GM06990 (cell line): Measurements from ENCODE around the gene SEZ6.

ENCODE experiments used
- DNase-seq: peaks from one replicate; pipeline ENCODE4 v3.0.0-alpha.2; 2011; ENCODE audit not compliant: insufficient read length; ENCODE audit errors: extremely low read depth
- H3K27me3 ChIP-seq: replicated peaks from 2 replicates; pipeline ENCODE4 v1.6.0; 2011; ENCODE audit warnings: low read length; ENCODE audit not compliant: control insufficient read depth, insufficient read depth
- H3K36me3 ChIP-seq: 2 replicates; pipeline ENCODE4 v1.5.1; 2011; ENCODE audit warnings: low read length; ENCODE audit not compliant: control insufficient read depth, insufficient read depth
- H3K4me3 ChIP-seq: replicated peaks from 2 replicates; pipeline ENCODE4 v1.5.1; 2011; ENCODE audit warnings: low read depth, mild to moderate bottlenecking, control low read depth, low read length
- TF ChIP-seq, protein P1 (sequence below): IDR thresholded peaks from 2 replicates; pipeline ENCODE4 v1.5.1; 2011; ENCODE audit warnings: low read length, control low read depth, mild to moderate bottlenecking, inconsistent platforms; ENCODE audit not compliant: insufficient read depth, poor library complexity, severe bottlenecking

SEZ6 gene

DNA sequence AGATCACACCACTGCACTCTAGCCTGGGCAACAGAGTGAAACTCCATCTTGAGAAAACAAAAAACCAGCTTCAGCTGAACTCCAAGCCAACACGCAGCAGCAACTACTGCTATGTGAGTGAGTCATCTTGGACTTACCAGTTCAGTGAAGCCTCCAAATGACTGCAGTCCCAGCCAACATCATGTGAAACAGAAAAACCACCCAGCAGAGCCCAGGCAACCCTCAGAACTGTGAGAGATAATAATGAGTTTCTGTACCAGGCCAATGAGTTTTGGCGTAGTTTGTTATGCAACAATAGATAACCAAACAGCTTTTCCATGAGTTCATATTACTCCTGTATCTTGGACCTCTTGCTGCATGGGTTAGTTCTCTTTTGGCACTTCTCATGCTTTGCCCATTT lies 77.8 kb downstream of the SEZ6 start:
- TF ChIP-seq, protein P1, sequence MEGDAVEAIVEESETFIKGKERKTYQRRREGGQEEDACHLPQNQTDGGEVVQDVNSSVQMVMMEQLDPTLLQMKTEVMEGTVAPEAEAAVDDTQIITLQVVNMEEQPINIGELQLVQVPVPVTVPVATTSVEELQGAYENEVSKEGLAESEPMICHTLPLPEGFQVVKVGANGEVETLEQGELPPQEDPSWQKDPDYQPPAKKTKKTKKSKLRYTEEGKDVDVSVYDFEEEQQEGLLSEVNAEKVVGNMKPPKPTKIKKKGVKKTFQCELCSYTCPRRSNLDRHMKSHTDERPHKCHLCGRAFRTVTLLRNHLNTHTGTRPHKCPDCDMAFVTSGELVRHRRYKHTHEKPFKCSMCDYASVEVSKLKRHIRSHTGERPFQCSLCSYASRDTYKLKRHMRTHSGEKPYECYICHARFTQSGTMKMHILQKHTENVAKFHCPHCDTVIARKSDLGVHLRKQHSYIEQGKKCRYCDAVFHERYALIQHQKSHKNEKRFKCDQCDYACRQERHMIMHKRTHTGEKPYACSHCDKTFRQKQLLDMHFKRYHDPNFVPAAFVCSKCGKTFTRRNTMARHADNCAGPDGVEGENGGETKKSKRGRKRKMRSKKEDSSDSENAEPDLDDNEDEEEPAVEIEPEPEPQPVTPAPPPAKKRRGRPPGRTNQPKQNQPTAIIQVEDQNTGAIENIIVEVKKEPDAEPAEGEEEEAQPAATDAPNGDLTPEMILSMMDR: no peak
- peaks cover 11% of the 10 kb centered on the region for H3K36me3 ChIP-seq
- peak; percentile 29 for DNase-seq
- no peak overlapping the region for H3K4me3 ChIP-seq
- no peaks in the 10 kb centered on the region for H3K27me3 ChIP-seq

DNA sequence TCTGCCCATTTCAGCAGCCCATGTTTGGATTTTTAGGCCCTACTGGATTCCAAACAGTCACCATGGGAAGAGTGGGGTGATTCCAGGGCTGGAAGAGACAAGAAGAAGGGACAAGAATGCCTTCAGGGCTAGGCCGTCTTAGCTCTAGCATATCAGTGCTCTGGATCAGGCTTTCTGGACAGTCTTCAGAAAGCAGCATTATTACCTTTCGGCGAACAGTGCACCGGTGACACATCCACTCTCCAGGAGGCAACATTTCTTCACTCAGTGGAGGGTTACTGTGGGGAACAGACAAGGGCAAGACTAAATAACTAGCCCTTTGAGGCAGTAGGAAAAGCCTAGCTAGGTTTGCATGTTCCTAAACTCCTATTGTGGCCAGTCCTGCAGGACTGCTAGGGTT lies 79.0 kb downstream of the SEZ6 start:
- H3K36me3 ChIP-seq: peaks cover 13% of the 10 kb centered on the region
- no peak overlapping the region for H3K4me3 ChIP-seq

DNA sequence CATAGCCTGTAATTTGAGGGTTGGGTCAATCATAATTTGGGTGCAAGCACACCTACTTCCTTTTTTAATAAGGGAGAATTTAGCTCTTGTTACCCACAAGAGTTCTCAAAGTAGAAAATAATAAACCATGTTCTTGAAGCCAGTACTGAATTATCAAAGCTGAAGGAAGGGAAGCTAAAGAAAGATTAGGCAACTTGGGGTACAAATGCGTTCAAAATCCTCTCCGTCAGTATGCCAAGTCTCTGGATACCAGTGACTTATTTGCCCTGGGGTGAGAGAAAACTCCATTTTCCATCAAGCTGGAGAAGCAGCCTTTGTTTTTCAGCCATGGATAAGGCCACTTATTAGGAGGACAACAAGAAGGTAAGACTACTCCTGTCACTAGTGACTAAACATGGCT lies 79.5 kb downstream of the SEZ6 start:
- H3K36me3 ChIP-seq: peaks cover 16% of the 10 kb centered on the region
- no peak for DNase-seq
- H3K4me3 ChIP-seq: no peak overlapping the region
- TF ChIP-seq, protein P1: no peak
- H3K27me3 ChIP-seq: no peaks in the 10 kb centered on the region

More for the DNA sequence above, 79.0 kb downstream of the SEZ6 start:
- TF ChIP-seq, protein P1: no peak
- no peaks in the 10 kb centered on the region for H3K27me3 ChIP-seq
- no peak for DNase-seq

DNA sequence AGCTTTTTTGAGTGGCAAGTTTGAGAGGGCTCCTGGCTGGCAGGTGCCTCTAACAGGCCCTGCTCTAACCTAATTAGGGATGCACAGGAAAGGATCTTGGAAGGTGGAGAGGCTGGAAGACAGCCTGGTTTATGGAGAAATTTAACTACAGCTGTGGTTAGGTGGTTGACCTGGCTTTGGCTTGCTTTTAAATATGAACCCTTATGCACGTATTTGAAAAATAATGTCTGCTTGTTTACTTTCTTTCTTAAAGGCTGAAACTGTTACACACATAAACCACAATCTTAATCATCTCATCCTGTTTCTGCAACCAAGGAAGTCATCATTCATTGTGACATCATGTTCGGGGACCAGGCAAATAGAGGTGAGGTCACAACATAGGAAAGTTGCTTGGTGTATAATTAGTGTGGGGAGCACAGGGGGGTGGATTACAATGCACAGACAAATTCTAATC lies 79.9 kb downstream of the SEZ6 start:
- no peak for DNase-seq
- no peaks in the 10 kb centered on the region for H3K27me3 ChIP-seq
- TF ChIP-seq, protein P1: no peak
- H3K36me3 ChIP-seq: peaks cover 19% of the 10 kb centered on the region
- no peak overlapping the region for H3K4me3 ChIP-seq

DNA sequence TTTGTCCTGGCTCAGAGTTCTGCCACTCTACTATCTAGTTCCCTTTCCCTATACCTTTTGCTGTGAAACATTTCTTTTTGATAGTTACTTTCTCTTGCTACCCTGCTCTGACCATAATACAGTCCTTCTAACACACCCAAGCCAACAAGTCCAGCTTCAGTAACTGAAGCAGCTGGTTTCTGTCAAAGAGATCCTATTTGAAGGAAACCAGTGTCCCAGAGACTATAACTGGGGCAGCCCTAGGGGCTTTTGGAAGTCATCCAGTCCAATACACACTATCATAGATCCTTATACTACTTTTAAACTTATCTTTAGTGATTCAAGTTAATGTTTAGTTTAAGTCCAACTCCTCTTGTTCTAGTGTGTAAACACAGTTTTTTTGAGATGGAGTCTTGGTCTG lies 85.6 kb downstream of the SEZ6 start:
- TF ChIP-seq, protein P1: no peak
- no peak for DNase-seq
- Histone ChIP-seq H3K4me3 (no peak overlapping the region), H3K36me3 (peaks cover 41% of the 10 kb centered on the region), H3K27me3 (no peaks in the 10 kb centered on the region)

DNA sequence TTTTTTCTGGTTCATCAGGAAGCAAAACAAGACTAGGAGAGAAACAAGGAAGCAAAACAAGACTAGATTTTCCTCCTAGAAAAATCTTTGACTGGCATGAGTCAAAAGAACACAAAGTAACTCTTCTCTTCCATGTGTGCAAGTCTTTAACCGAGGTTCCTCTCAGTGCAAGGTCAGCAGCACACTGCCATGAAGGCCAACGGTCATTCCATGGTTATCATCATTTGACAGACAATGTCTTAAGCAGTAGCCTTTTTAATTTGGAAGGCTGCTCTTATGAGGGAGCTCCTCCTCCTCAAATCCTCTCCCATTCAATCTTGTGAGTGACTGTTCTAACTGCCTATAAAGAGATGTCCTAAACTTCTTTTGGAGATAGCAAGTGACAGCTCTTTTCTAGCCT lies 87.5 kb downstream of the SEZ6 start:
- Histone ChIP-seq H3K27me3 (no peaks in the 10 kb centered on the region), H3K4me3 (no peak overlapping the region), H3K36me3 (peaks cover 47% of the 10 kb centered on the region)
- TF ChIP-seq, protein P1: no peak
- no peak for DNase-seq
